HK-2 (cell line): ENCODE results near the gene PRKCE.

Experiments
- DNase-seq: peaks from one replicate; pipeline ENCODE4 v3.0.0-alpha.2; 2018; ENCODE audit not compliant: unreplicated experiment

Gene PRKCE

DNA sequence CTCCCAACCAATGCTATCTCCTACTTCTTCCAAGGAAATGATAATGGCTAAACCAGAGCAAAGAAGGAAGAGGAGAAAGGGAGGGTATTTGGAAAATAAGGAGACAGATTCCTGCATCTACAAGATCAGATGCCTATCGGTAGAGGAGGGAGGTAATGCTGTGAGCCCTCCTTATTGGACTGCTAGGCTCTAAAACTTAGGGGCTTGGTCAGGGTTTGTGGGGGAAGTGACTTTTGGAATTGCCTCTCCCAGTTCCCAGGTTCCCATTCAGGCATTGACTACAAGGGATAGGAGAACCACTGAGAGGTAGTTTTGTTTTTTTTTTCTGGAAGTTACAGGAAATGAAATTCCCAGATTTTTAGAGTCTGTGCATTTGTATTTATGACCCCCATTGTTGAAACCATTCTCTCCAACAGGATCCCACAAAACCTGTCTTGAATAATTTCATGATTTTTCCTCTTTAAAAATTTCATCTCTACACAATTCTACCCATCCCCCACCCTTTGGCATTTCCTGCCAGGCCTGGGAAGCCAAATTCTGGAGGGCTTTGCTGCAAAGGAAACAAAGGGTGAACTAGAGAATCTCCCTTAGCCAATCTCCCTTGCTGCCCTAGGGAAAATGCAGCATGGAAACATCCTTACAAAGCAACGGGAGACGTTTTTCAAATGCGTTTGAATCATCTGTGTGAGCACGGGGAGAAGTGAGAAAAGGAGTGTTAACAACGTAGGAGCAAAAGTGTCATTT, 363.6 kb downstream of the PRKCE start:
- DNase-seq, result no peak

DNA sequence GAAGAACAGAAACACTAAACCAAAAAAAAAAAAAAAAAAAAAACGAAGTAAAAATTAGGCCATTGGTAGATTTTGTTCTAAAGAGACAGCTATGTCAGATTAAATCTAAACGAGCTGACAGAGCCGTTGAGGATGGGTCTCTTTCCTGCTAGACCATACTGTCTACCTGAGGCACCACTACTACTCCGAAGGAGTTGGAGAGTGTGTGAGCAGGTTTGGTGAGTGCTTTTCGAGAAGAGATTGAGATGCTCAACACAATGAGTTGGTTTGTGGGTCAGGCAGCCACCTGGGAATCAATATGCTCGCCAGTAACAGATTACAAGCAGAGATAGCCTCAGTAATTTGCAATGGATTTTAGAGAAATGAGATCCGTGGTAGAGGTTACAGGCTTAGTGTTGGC, 364.2 kb downstream of the PRKCE start:
- no peak for DNase-seq

DNA sequence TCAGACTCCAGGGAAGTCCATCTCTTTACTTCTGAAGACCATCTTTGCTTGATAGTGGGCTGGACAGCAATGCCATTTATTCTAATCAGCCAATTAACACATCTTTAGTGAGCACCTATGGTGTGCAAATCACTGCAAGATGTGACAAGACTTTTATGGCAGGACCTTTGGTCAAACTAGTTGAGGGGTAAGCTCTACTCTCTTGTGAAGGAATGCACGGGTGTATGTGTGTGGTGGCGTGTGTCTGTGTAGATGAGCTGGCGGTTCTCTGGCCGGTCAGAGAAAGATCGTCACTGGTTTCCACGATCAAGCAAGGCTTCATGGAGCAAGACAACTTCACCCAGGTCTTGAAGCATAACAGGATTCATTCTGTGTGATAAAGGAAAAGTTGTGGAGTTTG, 364.6 kb downstream of the PRKCE start:
- no peak for DNase-seq

DNA sequence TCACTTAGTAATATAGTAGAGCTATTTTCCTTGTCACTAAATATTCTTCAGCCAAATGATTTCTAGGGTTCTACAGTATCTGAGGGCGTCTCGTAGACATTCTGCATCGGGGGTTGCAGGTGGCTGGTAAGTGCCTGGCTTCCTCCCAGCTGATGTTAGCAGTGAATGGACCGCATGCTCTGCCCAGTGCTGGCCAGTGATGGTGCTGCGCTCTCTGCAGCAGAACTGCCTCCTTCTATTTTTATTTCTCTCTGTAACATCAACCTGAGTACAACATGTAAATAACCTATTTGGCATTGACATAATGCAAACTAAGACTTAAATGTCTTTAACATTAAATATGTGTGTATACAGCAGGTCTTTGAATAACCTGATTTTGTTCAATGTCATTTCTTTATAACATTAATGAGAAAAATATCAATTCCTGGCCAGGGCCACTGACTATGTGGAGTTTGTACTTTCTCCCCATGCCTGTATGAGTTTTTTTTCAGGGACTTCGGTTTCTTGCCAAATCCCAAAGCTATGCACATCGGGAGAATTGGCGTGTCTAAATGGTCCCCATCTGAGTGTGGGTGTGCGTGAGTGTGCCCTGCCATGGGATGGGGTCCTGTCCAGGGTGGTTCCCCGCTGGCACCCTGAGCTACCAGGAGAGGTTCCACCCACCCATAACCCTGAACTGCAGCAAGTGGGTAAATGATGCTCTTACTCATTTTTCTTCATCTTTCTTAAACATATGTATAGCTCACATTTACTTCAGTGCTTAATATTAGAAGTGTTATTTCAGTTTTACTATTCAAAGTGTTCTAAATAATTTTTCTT, 367.5 kb downstream of the PRKCE start:
- DNase-seq, result no peak

DNA sequence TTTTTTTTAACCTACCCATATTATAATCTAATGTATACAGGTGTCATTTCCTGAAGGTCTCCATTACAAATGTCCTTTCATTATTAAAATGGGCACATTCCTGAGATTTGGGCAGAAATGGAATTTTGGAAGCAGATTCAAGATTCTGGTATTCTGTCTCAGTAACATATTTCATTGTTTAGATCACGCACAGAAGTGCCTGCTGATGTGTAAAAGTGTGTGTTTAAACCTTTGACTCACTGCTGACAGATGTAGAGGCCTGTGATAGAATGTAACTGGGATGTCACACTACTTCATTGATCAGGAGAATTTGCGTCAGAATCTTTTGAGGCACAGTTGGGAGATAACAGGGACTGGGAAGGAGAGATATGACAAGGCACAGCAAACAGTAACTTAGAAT, 368.9 kb downstream of the PRKCE start:
- no peak for DNase-seq

DNA sequence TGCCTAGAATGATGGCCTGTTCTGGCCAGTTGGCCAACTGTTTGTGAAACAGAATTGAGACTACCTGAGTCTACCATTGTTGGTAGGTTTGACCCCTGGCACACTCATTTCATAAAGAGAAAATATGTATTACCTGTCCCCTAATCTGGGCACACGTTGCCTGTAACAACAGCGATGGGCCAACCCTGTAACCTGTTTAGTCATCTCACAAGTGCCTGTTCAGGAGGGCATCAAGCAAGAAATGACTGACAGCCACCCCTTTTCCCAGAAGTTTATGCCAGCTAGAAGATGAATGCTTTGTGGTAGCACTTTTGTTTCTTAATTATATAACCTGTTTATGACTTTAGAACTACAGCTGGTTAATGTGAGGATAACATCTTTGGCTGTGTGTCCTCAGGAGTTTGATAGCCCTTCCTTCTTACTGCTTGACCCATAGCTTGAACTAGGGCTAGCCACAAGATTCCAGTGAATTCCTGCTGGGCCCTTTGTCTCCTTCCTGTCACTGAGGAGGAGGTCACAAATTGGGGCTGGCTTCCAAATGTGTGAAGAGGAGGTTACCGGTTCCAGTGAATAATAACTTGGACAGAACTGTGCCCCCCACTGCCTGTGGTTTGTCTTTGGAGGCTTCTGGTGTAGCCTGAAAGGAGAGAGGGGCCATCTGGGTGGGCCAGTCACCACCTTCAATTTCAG, 371.8 kb downstream of the PRKCE start:
- no peak for DNase-seq

DNA sequence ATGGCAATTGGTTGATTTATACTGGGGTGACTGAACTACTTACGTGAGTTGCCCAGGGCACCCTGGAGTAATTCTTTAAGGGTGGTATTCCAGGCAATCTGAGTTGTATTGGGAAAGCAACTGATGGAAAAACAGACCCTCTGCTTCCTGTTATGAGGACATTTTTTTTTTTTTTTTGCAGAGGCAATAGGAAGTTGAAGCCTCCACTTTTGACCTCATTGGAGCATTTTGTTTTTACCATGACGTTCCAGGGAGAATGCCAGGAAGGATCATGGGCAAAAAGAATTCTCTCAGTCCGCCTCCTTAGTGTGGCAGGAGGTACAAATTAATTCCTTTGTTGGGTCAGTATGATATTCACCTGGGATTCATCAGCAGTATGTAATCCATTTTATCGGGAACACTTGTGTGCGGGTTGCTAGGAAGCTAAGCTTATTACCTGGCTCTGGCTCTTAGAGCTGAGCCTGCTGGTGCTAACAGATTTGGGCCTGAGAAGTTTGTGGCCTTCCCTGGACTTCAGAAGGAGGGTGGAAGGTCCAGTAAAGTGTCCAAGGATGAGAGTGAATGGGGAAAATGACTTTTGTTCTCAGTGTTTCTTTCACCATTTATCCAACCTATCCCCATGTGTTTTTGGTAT, 372.8 kb downstream of the PRKCE start:
- DNase-seq, result no peak

DNA sequence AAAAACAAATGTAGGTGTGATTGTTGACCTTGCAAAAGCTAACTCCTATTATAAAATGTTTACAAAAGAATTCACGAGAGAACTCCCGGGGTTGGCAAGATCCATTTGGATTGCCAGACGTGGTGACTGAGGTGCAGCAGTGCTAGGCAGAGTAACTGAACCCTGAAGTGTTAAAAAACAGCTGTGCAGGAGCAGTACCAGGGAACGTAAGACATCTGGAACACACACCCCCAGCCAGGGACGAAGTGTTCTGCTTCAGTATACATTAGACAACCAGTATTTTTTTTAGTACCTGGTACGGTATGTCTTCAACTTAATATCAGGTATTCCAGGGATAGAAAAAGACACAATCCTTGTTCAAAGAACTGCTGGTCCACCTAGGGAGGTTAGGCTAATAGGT, 373.6 kb downstream of the PRKCE start:
- DNase-seq, result no peak

DNA sequence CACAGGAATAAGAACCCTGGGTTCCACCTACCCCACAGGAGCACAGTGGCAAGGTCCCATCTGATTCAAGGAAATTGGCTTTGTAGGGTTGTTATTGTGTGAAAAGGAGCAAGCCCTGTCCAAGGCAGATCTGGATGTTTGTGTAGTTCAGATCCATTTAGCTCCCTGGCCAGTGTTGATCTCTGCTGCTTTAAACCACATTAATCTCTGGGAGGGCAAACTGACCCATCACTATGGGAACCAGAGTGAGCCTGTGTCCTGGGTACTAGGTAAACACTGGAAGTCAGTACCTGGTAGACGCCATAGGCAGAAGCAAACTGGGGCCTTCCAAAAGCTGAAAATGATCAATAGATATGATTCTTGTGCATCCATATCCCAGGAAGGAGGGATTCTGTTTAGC, 374.2 kb downstream of the PRKCE start:
- no peak for DNase-seq

DNA sequence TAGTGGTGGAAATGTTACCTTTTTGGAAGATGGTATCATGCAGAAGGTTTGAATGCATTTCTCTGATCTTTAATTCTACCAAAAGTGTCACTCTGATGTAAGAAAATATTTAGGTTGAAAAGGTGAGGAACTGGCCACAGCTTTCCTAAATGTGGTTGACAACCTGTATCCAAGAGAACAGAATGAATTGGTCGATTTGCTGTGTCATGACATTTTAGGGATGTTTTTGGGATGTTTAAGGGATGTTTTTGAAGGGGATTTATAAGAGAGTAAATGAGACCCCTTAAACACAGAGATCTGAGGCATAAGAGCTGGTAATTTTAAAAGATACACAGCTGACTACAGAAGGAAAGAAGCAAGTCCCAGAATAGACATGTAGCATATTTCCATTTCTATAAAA, 375.0 kb downstream of the PRKCE start:
- no peak for DNase-seq

DNA sequence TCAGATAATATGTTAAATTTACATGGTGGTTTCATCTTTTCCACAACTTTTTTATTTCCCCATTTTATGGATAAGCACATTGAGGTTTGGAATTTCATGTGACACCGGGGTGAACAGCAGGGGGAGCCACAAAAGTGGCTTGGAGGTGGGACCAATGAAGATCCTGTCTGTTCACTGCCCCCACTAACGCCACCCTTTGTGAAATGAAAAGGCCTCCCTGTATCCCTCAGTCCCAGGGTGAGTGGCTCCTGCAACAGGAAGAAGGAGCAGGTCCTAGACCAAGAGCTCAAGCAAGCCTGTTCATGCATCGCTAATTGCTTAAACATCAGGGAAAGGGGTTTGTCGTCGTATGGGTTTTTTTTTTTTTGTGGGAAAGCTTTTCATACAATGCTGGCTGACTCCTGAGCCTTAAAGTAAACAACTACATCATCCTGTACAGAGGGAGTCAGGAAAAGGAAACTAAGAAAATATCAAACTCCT, 377.9 kb downstream of the PRKCE start:
- DNase-seq, result peak; percentile 35

DNA sequence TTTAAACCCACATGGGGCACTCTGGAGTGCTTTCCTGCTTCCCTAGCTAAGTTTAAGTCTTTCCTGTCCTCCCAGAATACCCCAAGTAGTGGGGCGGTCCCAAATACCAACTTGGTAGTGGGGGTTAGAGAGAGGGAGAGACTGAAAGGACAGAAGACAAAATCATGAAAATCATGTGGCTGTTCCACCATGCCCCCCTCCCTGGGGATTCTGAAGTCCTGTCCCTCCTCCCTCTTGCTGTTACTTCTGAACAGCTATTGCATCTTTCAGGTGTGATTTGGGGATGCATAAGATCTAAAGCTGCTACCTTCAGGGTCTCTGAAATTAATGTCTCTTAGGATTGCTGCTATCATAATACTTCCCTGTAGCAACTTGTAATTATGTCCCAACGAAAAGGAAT, 378.9 kb downstream of the PRKCE start:
- no peak for DNase-seq

DNA sequence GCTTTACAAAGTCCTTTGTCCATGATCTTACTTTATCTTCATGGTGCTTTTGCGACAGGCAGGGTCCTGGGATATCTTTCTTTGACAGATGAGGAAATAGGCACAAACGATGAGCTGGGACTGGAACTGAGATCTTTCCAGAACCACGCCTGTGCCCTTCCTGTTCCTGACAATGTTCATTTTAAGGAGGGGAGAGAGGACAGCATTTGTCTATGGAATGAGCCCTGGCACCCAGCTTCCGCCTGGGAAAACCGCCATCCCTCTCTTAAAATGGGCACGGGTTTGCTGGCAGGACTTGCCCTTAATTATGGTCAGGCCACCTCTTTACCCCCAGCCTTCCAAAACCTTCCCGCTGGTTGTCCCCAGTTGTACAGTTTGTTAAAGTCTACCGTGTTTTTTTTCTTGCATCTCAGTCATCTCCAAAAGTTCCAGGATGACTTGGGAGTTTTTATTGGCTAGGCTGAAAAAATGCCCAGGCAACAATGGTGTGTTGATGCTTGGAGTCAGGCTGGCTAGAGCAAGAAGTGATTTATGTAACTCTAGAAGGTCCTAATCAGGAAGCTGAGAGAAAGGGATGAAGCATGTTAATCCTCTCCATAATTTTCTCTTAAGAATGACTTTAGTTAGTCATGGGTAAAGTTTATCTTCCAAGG, 380.8 kb downstream of the PRKCE start:
- no peak for DNase-seq

DNA sequence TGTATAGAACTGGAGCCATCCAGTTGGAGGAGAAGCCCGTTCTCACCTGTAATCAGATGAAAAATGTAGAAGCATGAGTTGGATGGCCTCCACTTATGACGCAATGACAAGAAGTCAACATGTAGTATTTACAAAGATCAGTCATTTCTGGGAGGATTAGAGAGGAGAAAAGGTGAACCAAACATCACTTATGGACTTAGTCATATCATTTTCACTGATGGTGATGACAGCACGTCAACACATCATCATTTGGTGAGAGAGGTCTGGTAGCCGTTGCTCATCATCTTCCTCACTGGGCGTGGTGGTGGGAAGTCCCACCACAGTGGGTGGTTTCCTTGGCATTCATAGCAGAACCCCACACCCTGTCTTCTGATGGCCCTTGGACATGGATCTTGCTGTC, 381.5 kb downstream of the PRKCE start:
- DNase-seq, result no peak

DNA sequence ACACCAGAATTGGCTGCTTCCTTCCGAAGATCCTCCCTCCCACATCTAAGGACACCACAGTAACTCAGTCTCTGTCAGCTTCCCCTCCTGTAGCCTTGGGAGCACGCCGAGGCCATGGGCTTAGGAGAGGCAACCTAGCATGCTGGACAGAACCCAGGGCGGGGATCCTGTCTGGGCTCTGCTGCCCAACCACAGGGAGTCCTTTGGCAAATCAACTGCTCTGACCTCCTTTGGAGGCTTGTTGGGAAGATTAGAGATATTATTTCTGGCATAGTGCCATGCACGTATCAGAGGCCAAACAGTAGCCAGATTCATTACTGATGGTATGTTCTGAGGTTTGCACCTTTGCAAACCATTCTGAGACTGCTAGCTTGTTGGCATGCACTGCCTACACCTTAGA, 383.1 kb downstream of the PRKCE start:
- DNase-seq, result no peak

DNA sequence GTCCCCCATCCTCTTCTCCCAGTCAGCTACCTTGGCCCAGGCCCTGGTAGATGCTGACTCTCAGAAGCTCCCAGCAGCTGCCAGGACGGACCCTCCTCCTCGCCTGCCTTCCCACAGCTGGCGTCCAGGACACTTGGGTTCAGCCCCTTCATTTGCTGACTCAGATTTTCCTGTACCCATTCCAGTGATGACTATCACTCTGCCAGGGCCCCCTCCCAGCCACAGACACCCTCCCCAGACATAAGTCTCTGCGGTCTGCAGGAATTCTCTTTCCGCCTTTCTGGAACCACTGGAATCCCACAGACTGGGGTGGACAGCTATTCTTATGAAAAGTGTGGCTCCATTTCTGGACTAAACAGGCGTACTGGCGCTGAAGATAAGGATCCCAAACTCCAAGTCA, 385.5 kb downstream of the PRKCE start:
- DNase-seq, result peak; percentile 41

DNA sequence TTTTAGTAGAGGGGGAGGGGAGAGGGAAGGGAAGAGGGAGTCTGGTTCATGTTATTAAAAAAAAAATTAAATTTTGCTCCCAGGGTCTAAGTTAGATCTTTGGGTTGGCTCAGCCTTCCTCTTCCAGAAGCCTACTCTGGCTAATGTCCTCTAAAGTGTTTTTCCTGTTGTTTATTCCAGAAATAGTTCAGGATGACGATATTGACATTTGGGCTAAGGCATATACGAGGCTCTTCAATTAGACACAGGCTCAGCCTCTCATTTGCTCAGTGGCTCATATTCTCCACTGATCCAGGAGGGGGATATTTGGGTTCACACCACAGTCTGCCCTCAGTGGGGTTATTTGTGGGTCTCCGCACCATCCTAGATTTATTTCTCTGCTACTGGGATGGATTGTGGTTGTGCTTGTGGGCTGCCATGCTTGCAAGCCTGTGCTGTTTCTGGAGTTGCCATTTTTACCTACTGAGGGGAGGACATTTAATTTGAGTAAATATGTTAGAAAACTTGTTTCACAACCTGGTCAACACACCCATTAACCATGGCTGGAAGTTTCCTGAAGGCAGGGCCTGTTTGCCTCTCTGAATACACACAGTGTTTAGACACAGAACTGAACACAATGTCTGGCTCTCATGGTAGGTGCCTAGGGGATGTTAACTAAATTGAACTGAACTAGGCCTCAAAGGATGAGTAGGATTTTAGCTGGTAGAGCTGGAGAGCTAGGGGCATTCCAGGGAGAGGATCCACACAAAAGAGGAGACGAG, 388.2 kb downstream of the PRKCE start:
- DNase-seq, result no peak

DNA sequence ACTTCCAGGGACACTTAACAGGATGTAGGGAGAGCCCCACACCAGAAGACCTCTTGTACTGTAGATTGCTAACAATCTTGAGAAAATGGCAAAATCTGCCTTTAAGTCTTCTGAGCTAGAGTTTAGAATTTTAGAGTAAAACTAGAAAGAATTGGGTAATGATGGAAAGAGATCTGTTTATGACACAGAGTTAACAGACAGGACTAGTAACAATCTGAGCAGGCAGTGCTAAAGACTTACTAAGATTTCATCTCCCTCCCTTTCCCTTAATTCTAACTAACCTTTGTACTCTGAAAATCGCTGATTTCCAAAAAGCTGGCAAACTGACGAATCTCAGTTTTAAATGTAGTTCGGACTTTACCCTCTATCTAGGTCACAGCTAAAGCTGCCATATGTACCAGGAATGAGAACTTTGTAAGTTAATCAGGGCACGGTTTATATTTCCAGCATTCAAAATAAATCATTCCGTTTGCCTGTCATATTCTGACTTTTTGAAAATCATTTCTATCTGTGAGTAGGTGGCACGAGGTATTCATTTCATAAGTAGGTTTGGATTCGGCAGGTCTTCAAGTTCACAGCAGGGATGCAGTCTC, 389.2 kb downstream of the PRKCE start:
- no peak for DNase-seq

DNA sequence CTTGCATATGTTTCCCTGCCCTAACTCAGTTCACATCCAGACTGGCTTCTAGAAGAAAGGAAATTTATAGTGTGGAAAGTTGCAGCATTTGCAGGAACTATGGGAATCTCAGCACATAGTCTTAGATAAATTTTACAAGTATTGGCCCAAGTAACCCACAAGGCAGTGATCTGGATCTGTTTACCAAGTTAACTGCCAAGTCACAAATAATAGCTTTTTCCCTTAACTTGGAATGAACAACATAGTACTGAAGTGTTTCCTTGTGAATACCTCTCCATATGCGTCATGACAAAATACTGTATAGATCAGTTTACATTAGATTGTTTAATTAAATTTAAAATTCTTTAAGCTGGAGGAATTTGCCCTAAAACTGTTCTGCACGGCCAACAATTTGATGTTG, 390.0 kb downstream of the PRKCE start:
- no peak for DNase-seq

DNA sequence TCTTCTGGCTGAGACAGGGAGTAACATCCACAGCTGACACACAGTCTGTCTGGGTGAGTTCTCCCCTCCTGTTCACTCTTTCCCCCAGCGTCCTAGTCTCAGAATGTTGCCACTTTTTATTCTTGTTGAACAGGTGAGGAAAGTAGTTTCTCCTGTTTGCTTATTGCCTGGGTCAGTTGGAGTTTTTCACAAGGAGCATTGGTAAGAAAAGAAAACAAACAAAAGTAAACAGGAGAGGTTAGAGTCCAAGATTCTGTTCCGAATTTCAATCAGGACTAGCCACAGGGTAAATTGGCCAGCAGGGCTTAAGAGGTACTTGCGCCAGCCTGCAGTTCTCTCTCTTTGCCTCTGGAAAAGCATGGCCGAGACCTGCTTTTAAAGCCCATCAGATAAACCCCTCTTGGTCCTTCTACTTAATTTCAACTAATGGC, 390.7 kb downstream of the PRKCE start:
- DNase-seq, result no peak
